ENCODE data around the gene BCAS3.

The BCAS3 gene

DNA sequence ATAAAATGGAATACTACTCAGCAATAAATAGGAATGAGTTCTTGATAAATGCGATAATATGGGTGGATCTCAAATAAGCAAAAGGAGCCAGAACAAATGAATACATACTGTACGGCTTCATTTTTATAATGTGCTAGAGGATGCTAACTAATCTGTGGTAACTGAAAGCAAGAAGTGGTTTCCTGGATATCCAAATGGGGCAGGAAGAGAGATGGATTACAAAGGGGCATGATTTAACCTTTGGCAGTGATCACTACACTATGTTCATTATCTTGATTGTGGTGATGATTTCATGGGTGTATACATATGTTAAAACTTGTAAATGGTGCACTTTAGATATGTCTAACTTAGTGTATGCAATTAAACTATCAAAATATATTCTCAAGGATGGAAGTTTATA lies 499.7 kb downstream of the BCAS3 start:
- no peak for DNase-seq (ENCODE audit: low read depth in 2 of 2)
- H3K4me3 ChIP-seq (replicated peaks in 1 of 2; ENCODE audit: low read depth in 2 of 2, low read length in 2 of 2), result no peak overlapping the region
- TF ChIP-seq, protein P1, sequence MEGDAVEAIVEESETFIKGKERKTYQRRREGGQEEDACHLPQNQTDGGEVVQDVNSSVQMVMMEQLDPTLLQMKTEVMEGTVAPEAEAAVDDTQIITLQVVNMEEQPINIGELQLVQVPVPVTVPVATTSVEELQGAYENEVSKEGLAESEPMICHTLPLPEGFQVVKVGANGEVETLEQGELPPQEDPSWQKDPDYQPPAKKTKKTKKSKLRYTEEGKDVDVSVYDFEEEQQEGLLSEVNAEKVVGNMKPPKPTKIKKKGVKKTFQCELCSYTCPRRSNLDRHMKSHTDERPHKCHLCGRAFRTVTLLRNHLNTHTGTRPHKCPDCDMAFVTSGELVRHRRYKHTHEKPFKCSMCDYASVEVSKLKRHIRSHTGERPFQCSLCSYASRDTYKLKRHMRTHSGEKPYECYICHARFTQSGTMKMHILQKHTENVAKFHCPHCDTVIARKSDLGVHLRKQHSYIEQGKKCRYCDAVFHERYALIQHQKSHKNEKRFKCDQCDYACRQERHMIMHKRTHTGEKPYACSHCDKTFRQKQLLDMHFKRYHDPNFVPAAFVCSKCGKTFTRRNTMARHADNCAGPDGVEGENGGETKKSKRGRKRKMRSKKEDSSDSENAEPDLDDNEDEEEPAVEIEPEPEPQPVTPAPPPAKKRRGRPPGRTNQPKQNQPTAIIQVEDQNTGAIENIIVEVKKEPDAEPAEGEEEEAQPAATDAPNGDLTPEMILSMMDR (IDR thresholded peaks at IDR 0.05; ENCODE audit: low read depth, low read length), result no peak

DNA sequence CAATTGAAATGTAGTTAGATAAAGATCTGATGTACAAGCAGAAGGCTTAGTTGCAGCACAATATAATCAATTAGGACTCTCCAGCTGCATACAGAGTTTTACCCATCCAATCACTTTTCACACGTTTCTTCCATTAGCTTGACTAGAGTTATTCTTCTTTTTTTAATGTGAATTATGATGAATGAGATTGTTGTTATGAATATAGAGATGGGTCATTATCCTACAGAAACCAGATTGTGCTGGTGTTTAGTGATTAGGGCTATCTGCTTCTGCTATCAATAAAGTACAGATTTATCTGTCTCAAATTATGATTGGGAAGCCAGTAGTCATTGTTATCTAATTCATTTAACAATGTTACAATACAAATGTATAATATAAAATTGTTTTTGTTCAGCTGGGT lies 500.6 kb downstream of the BCAS3 start:
- H3K4me3 ChIP-seq (replicated peaks in 1 of 2; ENCODE audit: low read depth in 2 of 2, low read length in 2 of 2), result no peak overlapping the region
- no peak for DNase-seq (ENCODE audit: low read depth in 2 of 2)
- TF ChIP-seq, protein P1 (IDR thresholded peaks at IDR 0.05; ENCODE audit: low read depth, low read length), result no peak

DNA sequence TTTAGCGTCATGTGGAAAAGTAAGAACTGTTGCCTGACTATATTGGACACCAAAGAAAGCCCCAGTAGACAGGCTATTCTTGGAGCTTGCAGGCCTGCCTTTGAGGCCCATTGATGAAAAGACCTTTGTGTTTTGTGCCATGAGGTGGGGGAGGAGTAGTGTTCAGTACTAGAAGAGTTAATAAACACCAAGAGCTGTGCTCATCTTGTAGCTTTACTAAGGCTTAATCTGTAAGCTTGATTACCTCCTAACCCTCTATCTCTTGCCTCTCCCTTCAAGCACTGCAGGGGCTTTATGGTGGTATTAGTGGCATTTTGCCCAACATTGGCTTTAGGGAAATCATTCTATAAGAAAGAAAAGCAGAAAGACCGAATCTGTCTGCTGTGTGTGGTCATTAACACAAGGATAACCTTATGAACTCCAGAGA lies 501.7 kb downstream of the BCAS3 start:
- TF ChIP-seq, protein P1 (IDR thresholded peaks at IDR 0.05; ENCODE audit: low read depth, low read length), result no peak
- H3K4me3 ChIP-seq (replicated peaks in 1 of 2; ENCODE audit: low read depth in 2 of 2, low read length in 2 of 2), result no peak overlapping the region
- DNase-seq (ENCODE audit: low read depth in 2 of 2), result no peak

DNA sequence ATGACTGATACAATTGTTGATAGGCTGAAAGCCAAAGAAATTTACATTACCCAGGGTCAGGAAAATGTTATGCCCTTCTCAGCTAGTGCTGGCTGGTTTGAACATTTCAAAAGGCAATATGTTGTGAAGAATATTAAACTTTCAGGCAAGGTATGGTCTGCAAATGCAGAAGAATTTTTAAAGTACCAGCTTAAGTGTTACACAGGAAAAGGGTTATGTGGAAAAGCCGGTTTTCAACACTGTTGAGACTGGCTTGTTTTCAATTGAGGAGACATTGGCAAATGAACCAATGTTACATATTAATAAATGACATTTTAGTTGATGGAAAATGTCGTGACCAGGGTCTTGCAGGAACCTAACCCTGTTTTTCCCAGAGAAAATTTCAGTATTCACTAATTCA lies 506.1 kb downstream of the BCAS3 start:
- H3K4me3 ChIP-seq (replicated peaks in 1 of 2; ENCODE audit: low read depth in 2 of 2, low read length in 2 of 2), result no peak overlapping the region
- no peak for DNase-seq (ENCODE audit: low read depth in 2 of 2)
- TF ChIP-seq, protein P1 (IDR thresholded peaks at IDR 0.05; ENCODE audit: low read depth, low read length), result no peak

DNA sequence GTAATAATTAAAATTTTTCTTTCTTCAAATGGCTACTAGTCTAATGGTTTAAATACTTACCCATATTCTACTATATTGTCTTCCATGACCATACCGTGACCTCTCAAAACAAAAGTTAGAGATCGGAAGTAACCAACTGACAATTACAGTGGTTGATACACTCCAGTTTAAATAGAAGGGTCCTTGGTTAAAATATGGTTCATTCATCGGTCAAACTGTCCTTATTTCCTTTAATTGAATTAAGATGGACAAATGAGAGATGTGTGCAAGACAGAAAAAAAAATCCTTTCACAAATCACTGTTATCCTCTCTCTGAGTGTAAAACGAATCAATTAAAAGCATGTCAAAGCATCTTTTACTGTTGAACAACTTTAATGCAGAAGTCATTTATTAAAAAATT lies 507.7 kb downstream of the BCAS3 start:
- DNase-seq (ENCODE audit: low read depth in 2 of 2), result no peak
- TF ChIP-seq, protein P1 (IDR thresholded peaks at IDR 0.05; ENCODE audit: low read depth, low read length), result no peak
- H3K4me3 ChIP-seq (replicated peaks in 1 of 2; ENCODE audit: low read depth in 2 of 2, low read length in 2 of 2), result no peak overlapping the region

DNA sequence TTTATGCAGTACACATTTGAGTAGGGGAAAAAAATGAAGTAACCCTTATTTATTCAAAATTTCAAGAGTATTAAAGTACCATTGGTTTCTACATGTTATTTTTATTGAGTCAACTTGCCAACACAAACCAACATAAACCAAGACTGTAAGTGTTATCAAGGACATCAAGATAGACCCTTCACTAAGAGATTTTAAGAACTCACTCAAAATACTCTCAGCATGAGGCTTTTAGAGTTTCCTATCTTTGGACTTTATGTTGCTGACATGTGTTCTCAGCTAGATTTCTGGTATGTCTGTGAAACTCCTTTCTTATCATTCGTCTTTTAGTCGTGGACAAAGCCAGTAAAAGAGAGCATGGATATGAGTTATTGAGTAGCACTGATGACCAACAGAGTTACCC lies 509.4 kb downstream of the BCAS3 start:
- TF ChIP-seq, protein P1 (IDR thresholded peaks at IDR 0.05; ENCODE audit: low read depth, low read length), result no peak
- DNase-seq (ENCODE audit: low read depth in 2 of 2), result no peak

DNA sequence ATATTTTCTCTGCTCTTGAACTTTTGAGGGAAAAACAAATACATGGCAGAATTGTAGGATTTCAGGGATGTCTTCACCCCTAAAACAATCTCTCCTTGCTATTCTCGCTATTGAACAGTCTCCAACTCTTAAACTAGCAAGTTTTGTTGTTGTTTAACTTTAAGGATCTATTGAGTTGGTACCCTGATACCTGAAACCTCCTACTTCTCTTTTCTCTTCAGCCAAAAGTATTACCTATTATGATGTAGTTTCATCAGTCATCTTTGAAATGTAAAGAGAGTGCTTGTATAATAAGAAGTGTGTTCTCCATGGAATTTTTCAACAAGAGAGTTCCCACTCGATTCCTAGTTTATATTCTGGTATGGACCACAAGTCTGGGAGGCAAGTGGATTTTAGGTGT lies 510.4 kb downstream of the BCAS3 start:
- no peak overlapping the region for H3K4me3 ChIP-seq (replicated peaks in 1 of 2; ENCODE audit: low read depth in 2 of 2, low read length in 2 of 2)
- no peak for DNase-seq (ENCODE audit: low read depth in 2 of 2)
- TF ChIP-seq, protein P1 (IDR thresholded peaks at IDR 0.05; ENCODE audit: low read depth, low read length), result no peak

More for the DNA sequence above, 509.4 kb downstream of the BCAS3 start:
- H3K4me3 ChIP-seq (replicated peaks in 1 of 2; ENCODE audit: low read depth in 2 of 2, low read length in 2 of 2), result no peak overlapping the region
